ENCODE results near the gene TAF4B.
A peak's percentile ranks its signal among the peaks of the same experiment; 100 is the strongest.

Gene TAF4B, protein sequence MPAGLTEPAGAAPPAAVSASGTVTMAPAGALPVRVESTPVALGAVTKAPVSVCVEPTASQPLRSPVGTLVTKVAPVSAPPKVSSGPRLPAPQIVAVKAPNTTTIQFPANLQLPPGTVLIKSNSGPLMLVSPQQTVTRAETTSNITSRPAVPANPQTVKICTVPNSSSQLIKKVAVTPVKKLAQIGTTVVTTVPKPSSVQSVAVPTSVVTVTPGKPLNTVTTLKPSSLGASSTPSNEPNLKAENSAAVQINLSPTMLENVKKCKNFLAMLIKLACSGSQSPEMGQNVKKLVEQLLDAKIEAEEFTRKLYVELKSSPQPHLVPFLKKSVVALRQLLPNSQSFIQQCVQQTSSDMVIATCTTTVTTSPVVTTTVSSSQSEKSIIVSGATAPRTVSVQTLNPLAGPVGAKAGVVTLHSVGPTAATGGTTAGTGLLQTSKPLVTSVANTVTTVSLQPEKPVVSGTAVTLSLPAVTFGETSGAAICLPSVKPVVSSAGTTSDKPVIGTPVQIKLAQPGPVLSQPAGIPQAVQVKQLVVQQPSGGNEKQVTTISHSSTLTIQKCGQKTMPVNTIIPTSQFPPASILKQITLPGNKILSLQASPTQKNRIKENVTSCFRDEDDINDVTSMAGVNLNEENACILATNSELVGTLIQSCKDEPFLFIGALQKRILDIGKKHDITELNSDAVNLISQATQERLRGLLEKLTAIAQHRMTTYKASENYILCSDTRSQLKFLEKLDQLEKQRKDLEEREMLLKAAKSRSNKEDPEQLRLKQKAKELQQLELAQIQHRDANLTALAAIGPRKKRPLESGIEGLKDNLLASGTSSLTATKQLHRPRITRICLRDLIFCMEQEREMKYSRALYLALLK

DNA sequence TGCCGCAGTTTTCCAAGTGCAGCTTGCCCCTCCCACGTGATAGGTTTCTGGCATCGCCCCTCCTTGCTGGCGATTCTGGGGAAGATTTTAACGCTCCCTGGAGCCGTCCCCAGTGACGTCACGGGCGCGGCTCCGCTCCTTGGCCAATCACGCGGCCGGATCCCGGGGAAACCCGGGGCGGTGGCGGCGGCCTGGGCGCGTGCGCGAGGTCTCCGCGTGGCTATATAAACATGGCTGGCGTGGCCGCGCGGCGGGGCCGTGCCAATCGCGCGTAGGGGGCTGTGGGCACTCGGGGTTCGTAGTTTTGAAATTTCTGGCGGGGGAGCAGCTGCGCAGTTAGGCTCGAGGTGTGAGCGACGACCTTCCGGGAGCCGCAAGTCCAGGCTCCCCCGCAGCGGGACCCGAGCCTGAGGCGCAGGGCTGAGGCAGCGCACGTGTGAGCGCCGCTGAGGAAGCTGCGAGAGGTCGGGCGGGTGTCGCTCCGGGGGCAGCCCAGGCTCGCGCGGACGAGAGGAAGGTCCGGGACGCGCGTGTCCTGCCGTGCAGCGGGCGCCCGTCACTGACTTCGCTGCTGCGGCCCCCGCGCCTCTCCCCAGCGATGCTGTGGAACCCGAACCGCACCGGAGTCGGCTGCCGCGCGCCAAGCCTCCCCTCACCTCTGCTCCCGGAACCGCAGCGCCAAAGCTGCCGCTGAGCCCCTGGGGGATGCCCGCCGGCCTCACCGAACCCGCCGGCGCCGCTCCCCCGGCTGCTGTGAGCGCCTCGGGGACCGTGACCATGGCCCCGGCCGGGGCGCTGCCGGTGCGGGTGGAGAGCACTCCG lies at the start of gene TAF4B:
Gene TAF4B, plus strand, starts transcription at position 217 of the 822 bp plus-strand sequence. Its CDS starts 489 bp downstream, at position 706.
- peak within 1 kb of the TSS; percentile 89 for H3K4me3 ChIP-seq (replicated peaks; ENCODE audit: low read depth, low read length)
- DNase-seq (ENCODE audit: extremely low read depth, low read depth), result peak; percentile 87
- TF ChIP-seq, protein P1, sequence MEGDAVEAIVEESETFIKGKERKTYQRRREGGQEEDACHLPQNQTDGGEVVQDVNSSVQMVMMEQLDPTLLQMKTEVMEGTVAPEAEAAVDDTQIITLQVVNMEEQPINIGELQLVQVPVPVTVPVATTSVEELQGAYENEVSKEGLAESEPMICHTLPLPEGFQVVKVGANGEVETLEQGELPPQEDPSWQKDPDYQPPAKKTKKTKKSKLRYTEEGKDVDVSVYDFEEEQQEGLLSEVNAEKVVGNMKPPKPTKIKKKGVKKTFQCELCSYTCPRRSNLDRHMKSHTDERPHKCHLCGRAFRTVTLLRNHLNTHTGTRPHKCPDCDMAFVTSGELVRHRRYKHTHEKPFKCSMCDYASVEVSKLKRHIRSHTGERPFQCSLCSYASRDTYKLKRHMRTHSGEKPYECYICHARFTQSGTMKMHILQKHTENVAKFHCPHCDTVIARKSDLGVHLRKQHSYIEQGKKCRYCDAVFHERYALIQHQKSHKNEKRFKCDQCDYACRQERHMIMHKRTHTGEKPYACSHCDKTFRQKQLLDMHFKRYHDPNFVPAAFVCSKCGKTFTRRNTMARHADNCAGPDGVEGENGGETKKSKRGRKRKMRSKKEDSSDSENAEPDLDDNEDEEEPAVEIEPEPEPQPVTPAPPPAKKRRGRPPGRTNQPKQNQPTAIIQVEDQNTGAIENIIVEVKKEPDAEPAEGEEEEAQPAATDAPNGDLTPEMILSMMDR (IDR thresholded peaks at IDR 0.05; ENCODE audit: low read depth, low read length, missing control alignments), result no peak

DNA sequence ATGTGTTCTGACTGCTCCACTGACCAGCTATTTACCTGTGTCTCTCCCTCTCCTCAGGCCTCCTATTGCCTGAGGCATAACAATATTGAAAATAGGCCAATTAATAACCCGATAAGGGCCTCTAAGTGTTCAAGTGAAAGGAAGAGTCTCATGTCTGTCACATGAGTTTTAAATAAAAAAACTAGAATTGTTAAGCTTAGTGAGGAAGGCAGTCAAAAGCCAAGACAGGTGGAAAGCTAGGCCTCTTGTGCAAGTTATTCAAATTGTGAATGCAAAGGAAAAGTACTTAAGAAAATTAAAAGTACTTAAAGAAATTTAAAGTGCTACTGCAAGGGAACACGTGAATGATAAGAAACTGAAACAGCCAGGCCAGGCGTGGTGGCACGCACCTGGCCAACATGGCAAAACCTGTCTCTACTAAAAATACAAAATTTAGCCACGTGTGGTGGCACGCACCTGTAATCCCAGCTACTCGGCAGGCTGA lies 44.9 kb upstream of the TAF4B start:
- no peak overlapping the region for H3K4me3 ChIP-seq (replicated peaks; ENCODE audit: low read depth, low read length)
- no peak for DNase-seq (ENCODE audit: extremely low read depth, low read depth)
- TF ChIP-seq, protein P1 (IDR thresholded peaks at IDR 0.05; ENCODE audit: low read depth, low read length, missing control alignments), result no peak

DNA sequence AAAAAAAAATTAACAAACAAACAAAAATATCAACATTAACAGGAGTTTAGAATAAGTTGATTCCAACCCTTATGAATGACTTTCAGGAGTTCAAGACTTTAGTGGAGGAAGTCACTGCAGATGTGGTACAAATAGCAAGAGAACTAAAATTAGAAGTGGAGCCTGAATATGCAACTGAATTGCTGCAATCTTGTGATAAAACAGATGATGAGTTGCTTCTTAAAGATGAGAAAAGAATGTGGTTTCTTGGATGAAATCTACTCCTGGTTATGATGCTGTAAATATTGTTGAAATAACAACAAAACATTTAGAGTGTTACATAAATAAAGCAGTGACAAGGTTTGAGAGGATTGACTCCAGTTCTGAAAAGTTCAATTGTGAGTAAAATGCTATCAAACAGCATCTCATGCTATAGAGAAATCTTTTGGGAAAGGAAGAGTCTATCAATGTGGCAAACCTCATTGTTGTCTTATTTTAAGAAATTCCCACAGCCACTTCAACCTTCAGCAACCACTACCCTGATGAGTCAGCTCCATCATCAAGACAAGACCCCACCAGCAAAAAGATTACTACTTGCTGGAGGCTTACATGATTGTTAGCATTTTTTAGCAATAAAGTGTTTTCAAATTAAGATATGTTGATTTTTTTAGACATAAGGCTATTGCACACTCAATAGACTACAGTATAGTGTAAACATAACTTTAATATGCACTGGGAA lies 42.7 kb upstream of the TAF4B start:
- TF ChIP-seq, protein P1 (IDR thresholded peaks at IDR 0.05; ENCODE audit: low read depth, low read length, missing control alignments), result no peak
- no peak overlapping the region for H3K4me3 ChIP-seq (replicated peaks; ENCODE audit: low read depth, low read length)
- DNase-seq (ENCODE audit: extremely low read depth, low read depth), result no peak

DNA sequence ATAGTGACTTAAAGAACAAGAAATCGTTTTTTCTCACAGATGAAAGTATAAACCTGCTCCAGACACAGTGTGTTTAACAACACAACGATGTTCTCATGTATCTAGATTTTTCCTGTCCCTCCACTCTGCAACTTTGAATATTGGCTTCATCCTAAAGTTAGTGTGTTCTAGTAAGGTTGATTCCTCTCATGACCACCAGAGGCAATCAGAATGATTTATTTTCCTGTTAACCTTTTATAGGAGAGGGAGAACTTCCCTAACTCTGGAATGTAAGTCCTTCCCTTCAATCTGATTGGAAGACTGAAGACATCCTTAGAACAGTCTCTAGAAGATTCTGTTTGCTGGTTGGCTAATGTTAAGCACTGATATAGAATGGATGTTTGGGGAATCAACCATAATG lies 41.0 kb upstream of the TAF4B start:
- no peak overlapping the region for H3K4me3 ChIP-seq (replicated peaks; ENCODE audit: low read depth, low read length)
- TF ChIP-seq, protein P1 (IDR thresholded peaks at IDR 0.05; ENCODE audit: low read depth, low read length, missing control alignments), result peak; percentile 9
- DNase-seq (ENCODE audit: extremely low read depth, low read depth), result peak; percentile 10

DNA sequence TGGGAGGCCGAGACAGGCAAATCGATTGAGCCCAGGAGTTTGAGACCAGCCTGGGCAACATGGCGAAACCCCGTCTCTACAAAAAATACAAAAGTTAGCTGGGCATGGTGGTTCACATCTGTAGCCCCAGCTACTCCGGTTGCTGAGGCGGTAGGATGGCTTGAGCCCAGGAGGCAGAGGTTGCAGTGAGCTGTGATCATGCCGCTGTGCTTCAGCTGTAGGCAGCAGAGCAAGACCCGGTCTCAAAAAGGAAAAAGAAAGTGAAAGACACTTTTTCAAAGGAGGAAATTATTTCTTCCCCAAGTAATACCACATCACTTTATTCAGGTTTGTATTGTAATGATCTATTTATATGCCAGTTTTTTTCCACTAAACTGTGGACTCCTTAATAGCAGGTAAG lies 35.7 kb upstream of the TAF4B start:
- TF ChIP-seq, protein P1 (IDR thresholded peaks at IDR 0.05; ENCODE audit: low read depth, low read length, missing control alignments), result no peak
- no peak overlapping the region for H3K4me3 ChIP-seq (replicated peaks; ENCODE audit: low read depth, low read length)
- DNase-seq (ENCODE audit: extremely low read depth, low read depth), result no peak

Measured in HFF-Myc (cell line).